H1 (cell line): ENCODE results near the gene ASIP. TPM values are rescaled to one million over a fixed set of nuclear protein-coding genes. Genes with fewer than 3 reads are reported as not detected.

ENCODE experiments used
- SIRT6 ChIP-seq: IDR thresholded peaks from one replicate; pipeline ENCODE4 v1.7.1; 2012; ENCODE audit warnings: low read length, inconsistent platforms
- TAF1 ChIP-seq: IDR thresholded peaks from 2 replicates; pipeline ENCODE4 v1.6.1; 2011; ENCODE audit warnings: mild to moderate bottlenecking, low read depth, low read length
- USF2 ChIP-seq: IDR thresholded peaks from 2 replicates; pipeline ENCODE4 v1.6.1; 2011; ENCODE audit warnings: low read length, improper control_type of control experiment
- polyA plus RNA-seq, 7 experiments: library from polyadenylated mRNA; depleted of rRNA in 3 of 7; stranded (reverse) in 5 of 7; unstranded in 2 of 7; fragments of >200 nt in 5 of 7; fragments of 200-250 nt in 2 of 7; gene quantifications; 1 replicate in 5 of 7; 2 replicates in 1 of 7; 4 replicates in 1 of 7; pipeline versions ENCODE4 v1.2.1 to v1.2.3, GENCODE V29; 2011 to 2013; ENCODE audit warnings: missing spikeins in 2 of 7, mixed read lengths in 2 of 7
- total RNA-seq: library from RNA; stranded (reverse); fragmentation: NEBNext Ultra II Directional; extraction: Animal tissue kit (Norgen Biotek cat#: 25700); gene quantifications from 2 replicates; pipeline ENCODE4 v1.2.1, GENCODE V29; 2021

Gene ASIP
- total and polyA plus RNA-seq, 2 of the 8 experiments (the other 6 are each of a cell fraction or from before 2014, with no cell fraction given): not detected

DNA sequence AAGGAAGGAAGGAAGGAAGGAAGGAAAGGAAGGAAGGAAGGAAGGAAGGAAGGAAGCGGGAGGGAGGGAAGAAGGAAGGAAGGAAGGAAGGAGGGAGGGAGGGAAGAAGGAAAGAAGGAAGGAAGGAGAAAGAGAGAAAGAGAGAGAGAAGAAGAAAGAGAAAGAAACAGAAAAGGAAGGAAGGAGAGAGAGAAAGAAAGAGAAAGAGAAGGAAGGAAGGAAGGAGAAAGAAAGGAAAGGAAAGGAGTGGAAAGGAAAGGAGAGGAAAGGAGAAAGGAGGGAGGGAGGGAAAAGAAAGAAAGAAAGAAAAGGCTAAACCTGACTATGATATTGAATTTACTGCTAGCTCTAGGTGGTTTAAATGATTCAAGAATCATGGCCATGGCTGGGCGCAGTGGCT lies 5.3 kb upstream of the ASIP start (continued):
- TF ChIP-seq USF2 (no peak), TAF1 (no peak), SIRT6 (no peak)
